ENCODE results near the gene ITM2C.

The ITM2C gene

DNA sequence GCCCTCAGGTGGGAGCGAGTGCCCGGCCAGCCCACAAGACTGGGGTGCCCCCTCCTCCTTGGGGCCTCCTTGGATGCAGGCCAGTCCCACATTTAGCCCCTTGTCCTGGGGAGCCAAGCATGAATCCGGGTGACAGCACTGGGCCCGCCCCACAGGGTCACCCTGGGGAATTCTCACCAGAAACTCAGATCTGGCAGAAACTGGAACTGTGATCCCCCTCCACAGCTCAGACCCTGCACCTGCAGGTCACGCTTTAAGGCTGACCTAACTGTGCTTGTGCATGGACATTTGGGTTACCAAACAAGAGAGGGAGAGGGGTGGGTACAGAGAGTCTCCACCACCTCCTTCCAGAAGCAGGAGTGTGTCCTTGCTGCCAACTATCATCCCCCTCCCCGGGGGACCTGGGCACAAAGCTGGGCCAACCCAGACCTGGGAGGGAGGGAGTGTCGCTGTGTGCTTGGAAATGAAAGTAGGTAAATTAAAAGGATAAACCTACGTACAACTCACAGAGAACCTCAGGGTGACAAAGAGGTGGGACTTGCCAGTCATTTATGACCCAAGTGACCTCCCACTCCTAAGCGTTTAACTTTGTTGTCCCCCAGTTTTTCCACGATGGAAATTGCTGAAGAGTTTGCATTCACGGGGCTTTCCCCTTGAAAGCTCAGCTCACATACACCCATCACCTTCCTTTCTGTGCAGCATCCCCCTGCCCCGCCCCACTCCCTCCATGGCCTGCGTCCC lies 9.1 kb downstream of the ITM2C start:
- TF ChIP-seq GATA3 (IDR thresholded peaks at IDR 0.05; ENCODE audit: low read depth, low read length) (no peak), GATA2 (IDR thresholded peaks at IDR 0.05; ENCODE audit: low read depth, low read length) (no peak)

DNA sequence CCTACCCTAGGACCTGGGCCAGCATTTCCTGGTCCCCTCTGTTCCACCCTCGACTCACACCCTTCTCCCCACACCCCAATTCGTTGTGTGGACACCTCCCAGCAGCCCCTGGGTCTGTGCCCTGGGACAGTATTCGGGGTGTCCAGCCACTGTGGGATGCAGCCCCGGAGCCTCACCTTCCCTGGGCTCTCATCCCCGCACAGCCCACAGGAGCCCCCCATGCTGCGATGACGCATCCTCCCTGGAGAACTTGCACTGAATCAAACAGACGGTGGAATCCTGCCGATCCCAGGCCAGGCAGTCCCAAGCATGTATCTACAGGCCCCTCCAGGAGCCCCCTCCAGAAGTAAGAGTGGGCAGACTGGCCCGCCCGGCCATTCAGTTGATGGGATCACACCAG lies 9.7 kb downstream of the ITM2C start:
- no peak for TF ChIP-seq GATA2 (IDR thresholded peaks at IDR 0.05; ENCODE audit: low read depth, low read length)
- TF ChIP-seq GATA3 (IDR thresholded peaks at IDR 0.05; ENCODE audit: low read depth, low read length), result no peak

DNA sequence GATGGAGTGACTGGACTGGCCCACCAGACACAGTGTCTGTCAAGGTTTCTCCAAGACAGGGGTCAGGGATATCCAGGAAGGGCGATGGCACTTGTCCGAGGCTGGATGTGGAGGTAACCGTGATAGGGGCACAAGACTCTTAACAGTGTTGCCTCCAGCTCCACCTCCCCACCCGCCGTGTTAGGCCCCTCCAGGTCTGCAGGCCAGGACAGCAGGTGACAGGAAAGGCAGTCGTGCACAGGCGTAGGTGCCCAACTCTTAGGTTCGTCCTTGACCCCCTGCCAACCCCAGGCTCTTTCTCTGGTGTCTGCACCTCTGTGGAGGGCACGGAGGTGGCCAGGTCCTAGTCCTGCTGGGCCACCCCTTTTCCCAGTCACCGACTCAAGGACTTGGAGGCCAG lies 10.1 kb downstream of the ITM2C start:
- TF ChIP-seq GATA2 (IDR thresholded peaks at IDR 0.05; ENCODE audit: low read depth, low read length), result no peak
- TF ChIP-seq GATA3 (IDR thresholded peaks at IDR 0.05; ENCODE audit: low read depth, low read length), result no peak

- no peak for TF ChIP-seq GATA2 (IDR thresholded peaks at IDR 0.05; ENCODE audit: low read depth, low read length)
- no peak for TF ChIP-seq GATA3 (IDR thresholded peaks at IDR 0.05; ENCODE audit: low read depth, low read length)
These were observed 10.9 kb downstream of the ITM2C start for GRCh38 chr2:230875347-230876315.

DNA sequence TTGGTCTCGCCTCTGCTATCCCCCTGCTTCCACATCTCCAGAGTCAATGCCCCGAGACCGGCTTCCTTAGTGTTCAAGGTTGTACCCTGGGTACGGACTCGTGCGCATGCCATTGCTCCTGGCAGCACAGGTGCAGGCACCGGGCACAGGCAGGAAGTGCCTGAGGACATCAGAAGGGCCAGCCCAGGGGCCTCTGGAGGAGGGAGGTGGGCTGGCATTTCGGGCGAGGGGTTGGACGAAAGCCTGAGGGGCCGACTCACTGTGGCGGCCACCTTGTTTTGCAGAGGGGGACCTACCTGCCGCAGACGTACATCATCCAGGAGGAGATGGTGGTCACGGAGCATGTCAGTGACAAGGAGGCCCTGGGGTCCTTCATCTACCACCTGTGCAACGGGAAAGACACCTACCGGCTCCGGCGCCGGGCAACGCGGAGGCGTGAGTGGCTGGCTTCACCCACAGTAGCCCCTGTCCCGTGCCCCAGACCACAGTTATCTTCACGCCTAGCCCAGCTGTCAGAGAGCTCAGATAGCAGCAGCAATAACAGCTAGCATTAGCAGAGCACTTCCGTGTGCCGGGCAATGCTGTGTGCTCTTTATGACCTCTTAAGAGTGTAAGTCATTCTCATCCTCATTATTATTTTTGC lies 12.5 kb downstream of the ITM2C start:
- TF ChIP-seq GATA2 (IDR thresholded peaks at IDR 0.05; ENCODE audit: low read depth, low read length), result no peak
- no peak for TF ChIP-seq GATA3 (IDR thresholded peaks at IDR 0.05; ENCODE audit: low read depth, low read length)

DNA sequence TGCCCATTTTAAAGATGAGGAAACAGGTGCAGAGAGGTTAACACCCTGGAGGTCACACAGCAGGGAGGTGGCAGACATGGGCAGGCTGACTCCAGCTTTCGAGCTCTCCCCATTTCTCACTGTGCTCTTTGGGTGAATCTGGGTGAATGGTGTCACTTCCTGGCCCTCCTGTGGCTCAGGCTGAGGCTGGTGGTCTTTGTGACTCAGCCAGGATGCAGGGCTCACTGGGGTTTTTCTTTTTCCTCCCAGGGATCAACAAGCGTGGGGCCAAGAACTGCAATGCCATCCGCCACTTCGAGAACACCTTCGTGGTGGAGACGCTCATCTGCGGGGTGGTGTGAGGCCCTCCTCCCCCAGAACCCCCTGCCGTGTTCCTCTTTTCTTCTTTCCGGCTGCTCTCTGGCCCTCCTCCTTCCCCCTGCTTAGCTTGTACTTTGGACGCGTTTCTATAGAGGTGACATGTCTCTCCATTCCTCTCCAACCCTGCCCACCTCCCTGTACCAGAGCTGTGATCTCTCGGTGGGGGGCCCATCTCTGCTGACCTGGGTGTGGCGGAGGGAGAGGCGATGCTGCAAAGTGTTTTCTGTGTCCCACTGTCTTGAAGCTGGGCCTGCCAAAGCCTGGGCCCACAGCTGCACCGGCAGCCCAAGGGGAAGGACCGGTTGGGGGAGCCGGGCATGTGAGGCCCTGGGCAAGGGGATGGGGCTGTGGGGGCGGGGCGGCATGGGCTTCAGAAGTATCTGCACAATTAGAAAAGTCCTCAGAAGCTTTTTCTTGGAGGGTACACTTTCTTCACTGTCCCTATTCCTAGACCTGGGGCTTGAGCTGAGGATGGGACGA lies 13.2 kb downstream of the ITM2C start:
- TF ChIP-seq GATA2 (IDR thresholded peaks at IDR 0.05; ENCODE audit: low read depth, low read length), result no peak
- no peak for TF ChIP-seq GATA3 (IDR thresholded peaks at IDR 0.05; ENCODE audit: low read depth, low read length)

GRCh38 chr2:230878599-230879188 lies 14.0 kb downstream of the ITM2C start:
- TF ChIP-seq GATA3 (IDR thresholded peaks at IDR 0.05; ENCODE audit: low read depth, low read length) (no peak), GATA2 (IDR thresholded peaks at IDR 0.05; ENCODE audit: low read depth, low read length) (no peak)

- TF ChIP-seq GATA3 (IDR thresholded peaks at IDR 0.05; ENCODE audit: low read depth, low read length) (no peak), GATA2 (IDR thresholded peaks at IDR 0.05; ENCODE audit: low read depth, low read length) (no peak)
These were observed 14.6 kb downstream of the ITM2C start for GRCh38 chr2:230879271-230879882.

DNA sequence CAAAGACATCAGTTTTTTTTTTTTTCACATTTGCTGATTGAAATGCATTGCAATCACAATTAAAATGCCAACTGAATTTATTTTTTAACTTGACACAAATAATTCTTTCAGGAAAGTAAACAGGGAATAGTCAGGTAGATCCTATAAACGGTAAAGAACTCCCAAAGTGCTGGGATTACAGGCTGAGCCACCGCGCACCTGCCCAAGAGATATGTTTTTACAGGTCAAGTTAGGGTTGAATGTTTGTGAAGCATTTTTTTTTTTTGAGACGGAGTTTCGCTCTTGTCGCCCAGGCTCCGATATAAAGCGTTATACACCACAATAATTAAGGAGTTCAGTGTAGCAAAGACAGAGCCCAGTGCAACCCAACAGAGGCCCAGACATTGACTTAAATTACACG lies 15.1 kb downstream of the ITM2C start:
- TF ChIP-seq GATA3 (IDR thresholded peaks at IDR 0.05; ENCODE audit: low read depth, low read length) (no peak), GATA2 (IDR thresholded peaks at IDR 0.05; ENCODE audit: low read depth, low read length) (no peak)

GRCh38 chr2:230881840-230882239 lies 17.1 kb downstream of the ITM2C start:
- TF ChIP-seq GATA2 (IDR thresholded peaks at IDR 0.05; ENCODE audit: low read depth, low read length), result no peak
- TF ChIP-seq GATA3 (IDR thresholded peaks at IDR 0.05; ENCODE audit: low read depth, low read length), result no peak

GRCh38 chr2:230885463-230886130 lies 20.9 kb downstream of the ITM2C start:
- no peak for TF ChIP-seq GATA3 (IDR thresholded peaks at IDR 0.05; ENCODE audit: low read depth, low read length)
- TF ChIP-seq GATA2 (IDR thresholded peaks at IDR 0.05; ENCODE audit: low read depth, low read length), result no peak

- TF ChIP-seq GATA3 (IDR thresholded peaks at IDR 0.05; ENCODE audit: low read depth, low read length) (no peak), GATA2 (IDR thresholded peaks at IDR 0.05; ENCODE audit: low read depth, low read length) (no peak)
These were observed 21.5 kb downstream of the ITM2C start for GRCh38 chr2:230886206-230886605.

Data from SH-SY5Y (cell line).